Effector memory CD8-positive, alpha-beta T cell (primary cell): Measurements from ENCODE around the gene SHROOM3.

Experiments used
- ATAC-seq: fragments of 150-1000 bp; cut with Tn5 transposase; replicated peaks from 2 replicates; pipeline ENCODE4 v1.10.0; 2021; ENCODE audit warnings: mild to moderate bottlenecking, moderate library complexity
- DNase-seq, 3 experiments: peaks; one replicate each; pipeline ENCODE4 v3.0.0; 2021
- H3K27ac Mint-ChIP-seq, 2 donors: one replicate each; pipeline ENCODE4 v1.8.0; 2022; ENCODE audit warnings: mild to moderate bottlenecking in 2 of 2, mixed read lengths in 2 of 2, moderate library complexity in 2 of 2
- H3K27me3 Mint-ChIP-seq, 2 donors: one replicate each; pipeline ENCODE4 v1.8.0; 2022; ENCODE audit warnings: mixed read lengths in 2 of 2
- H3K36me3 Mint-ChIP-seq: one replicate; pipeline ENCODE4 v1.8.0; 2022; ENCODE audit warnings: mild to moderate bottlenecking, moderate library complexity, mixed read lengths; ENCODE audit not compliant: insufficient read depth
- H3K4me1 Mint-ChIP-seq, 2 donors: one replicate each; pipeline ENCODE4 v1.8.0; 2022; ENCODE audit warnings: low read depth in 2 of 2, mixed read lengths in 2 of 2
- H3K4me3 Mint-ChIP-seq, 2 donors: one replicate each; pipeline ENCODE4 v1.8.0; 2022; ENCODE audit warnings: mild to moderate bottlenecking in 2 of 2, mixed read lengths in 2 of 2, moderate library complexity in 2 of 2
- H3K9me3 Mint-ChIP-seq, 2 donors: one replicate each; pipeline ENCODE4 v1.8.0; 2022; ENCODE audit warnings: mixed read lengths in 2 of 2

SHROOM3 gene

GRCh38 chr4:76488888-76489685 lies 54.1 kb downstream of the SHROOM3 start:
- no peak for DNase-seq
- no peaks in the 10 kb centered on the region for H3K4me1 Mint-ChIP-seq

GRCh38 chr4:76489686-76490161 lies 54.7 kb downstream of the SHROOM3 start:
- DNase-seq (no peak), ATAC-seq (no peak)
- H3K27ac Mint-ChIP-seq = no peak overlapping the region
- H3K4me1 Mint-ChIP-seq = no peaks in the 10 kb centered on the region
- no peak overlapping the region for H3K4me3 Mint-ChIP-seq
- H3K9me3 Mint-ChIP-seq = peaks cover 0 to 8% of the 10 kb centered on the region in 2 donors
- no peaks in the 10 kb centered on the region for H3K36me3 Mint-ChIP-seq
- peaks cover 36 to 46% of the 10 kb centered on the region in 2 donors for H3K27me3 Mint-ChIP-seq

More at GRCh38 chr4:76488888-76489685, 54.1 kb downstream of the SHROOM3 start:
- peaks cover 0 to 8% of the 10 kb centered on the region in 2 donors for H3K9me3 Mint-ChIP-seq
- no peak for ATAC-seq
- H3K27me3 Mint-ChIP-seq = peaks cover 33 to 43% of the 10 kb centered on the region in 2 donors
- H3K4me3 Mint-ChIP-seq = no peak overlapping the region
- H3K36me3 Mint-ChIP-seq = no peaks in the 10 kb centered on the region
- no peak overlapping the region for H3K27ac Mint-ChIP-seq

- DNase-seq (no peak), ATAC-seq (no peak)
- Mint-ChIP-seq H3K4me1 (no peaks in the 10 kb centered on the region), H3K27me3 (peaks cover 34 to 66% of the 10 kb centered on the region in 2 donors), H3K27ac (no peak overlapping the region), H3K36me3 (no peaks in the 10 kb centered on the region), H3K4me3 (no peak overlapping the region), H3K9me3 (peaks cover 0 to 8% of the 10 kb centered on the region in 2 donors)
These were observed 57.0 kb downstream of the SHROOM3 start for GRCh38 chr4:76492055-76492454.

GRCh38 chr4:76494243-76494642 lies 59.2 kb downstream of the SHROOM3 start:
- H3K27ac Mint-ChIP-seq = no peak overlapping the region
- ATAC-seq = no peak
- H3K9me3 Mint-ChIP-seq = peaks cover 0 to 5% of the 10 kb centered on the region in 2 donors
- H3K36me3 Mint-ChIP-seq = no peaks in the 10 kb centered on the region
- peaks cover 28 to 49% of the 10 kb centered on the region in 2 donors for H3K27me3 Mint-ChIP-seq
- H3K4me1 Mint-ChIP-seq = no peaks in the 10 kb centered on the region
- no peak for DNase-seq
- H3K4me3 Mint-ChIP-seq = no peak overlapping the region

DNA sequence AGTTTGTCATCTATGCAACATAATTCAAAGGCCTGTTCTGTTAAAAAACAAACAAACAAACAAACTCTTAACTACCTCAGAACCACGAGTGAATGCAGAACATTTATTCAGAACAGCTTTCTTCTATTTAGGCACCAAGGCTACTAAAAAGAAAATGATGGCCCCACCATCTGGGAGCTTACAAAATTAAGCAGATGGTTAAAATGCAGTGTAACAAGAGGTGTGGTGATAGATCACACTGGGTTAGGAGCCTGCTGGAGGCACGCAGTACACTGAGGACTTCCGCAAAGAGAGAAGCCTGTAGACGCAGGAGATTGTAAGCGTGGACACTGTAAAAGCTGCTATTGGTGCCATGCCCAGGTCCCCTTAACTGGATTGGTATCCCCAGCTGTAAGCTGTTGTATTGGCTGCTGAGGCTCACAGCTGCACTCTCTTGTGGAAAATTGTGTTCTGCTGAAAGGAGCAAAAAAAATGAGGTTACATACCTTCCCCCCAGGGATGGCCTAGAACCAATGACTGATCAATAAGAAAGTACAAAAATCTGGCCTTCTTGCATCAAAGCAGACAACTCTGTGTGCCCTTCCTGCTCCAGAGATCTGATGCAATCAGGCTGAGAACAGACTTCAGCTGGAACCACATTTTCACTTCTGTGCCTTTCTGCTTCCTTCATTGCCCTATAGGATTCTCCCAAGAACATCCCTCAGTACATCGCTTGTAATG lies 60.0 kb downstream of the SHROOM3 start:
- DNase-seq = no peak
- H3K27me3 Mint-ChIP-seq = peaks cover 28 to 41% of the 10 kb centered on the region in 2 donors
- no peak overlapping the region for H3K4me3 Mint-ChIP-seq
- no peak for ATAC-seq
- no peak overlapping the region for H3K27ac Mint-ChIP-seq
- H3K9me3 Mint-ChIP-seq = no peaks in the 10 kb centered on the region
- H3K36me3 Mint-ChIP-seq = no peaks in the 10 kb centered on the region
- no peaks in the 10 kb centered on the region for H3K4me1 Mint-ChIP-seq

DNA sequence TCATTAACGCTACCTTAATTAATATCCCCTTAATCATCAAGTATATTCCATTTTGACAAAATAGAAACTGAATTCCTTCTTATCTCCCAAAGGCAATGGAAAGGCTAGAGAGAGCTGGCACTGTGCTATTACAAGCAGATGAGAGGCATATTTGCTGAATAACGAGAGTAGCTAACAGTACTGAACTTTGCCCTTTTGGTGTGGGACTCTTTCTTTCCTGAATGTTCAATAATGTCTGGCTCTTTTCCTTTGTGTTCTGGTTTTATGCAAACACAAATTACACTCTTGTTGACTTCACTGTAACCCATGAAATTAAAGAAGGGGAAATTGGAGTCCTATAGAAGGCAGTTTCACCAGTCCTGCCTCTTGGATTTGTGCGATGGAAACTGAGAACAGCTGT lies 63.5 kb downstream of the SHROOM3 start:
- H3K4me1 Mint-ChIP-seq = no peaks in the 10 kb centered on the region
- peaks cover 16 to 29% of the 10 kb centered on the region in 2 donors for H3K27me3 Mint-ChIP-seq
- ATAC-seq = no peak
- H3K9me3 Mint-ChIP-seq = no peaks in the 10 kb centered on the region
- H3K4me3 Mint-ChIP-seq = no peak overlapping the region
- no peaks in the 10 kb centered on the region for H3K36me3 Mint-ChIP-seq
- DNase-seq = no peak
- no peak overlapping the region for H3K27ac Mint-ChIP-seq

GRCh38 chr4:76499461-76499860 lies 64.4 kb downstream of the SHROOM3 start:
- H3K27ac Mint-ChIP-seq = peak overlapping the region in 1 of 2 donors; percentile 10
- ATAC-seq (no peak), DNase-seq (no peak)
- no peak overlapping the region for H3K4me3 Mint-ChIP-seq
- H3K27me3 Mint-ChIP-seq = peaks cover 9 to 24% of the 10 kb centered on the region in 2 donors
- no peaks in the 10 kb centered on the region for H3K4me1 Mint-ChIP-seq
- H3K9me3 Mint-ChIP-seq = no peaks in the 10 kb centered on the region
- no peaks in the 10 kb centered on the region for H3K36me3 Mint-ChIP-seq

GRCh38 chr4:76502886-76503285 lies 67.9 kb downstream of the SHROOM3 start:
- Mint-ChIP-seq H3K27me3 (peaks cover 0 to 10% of the 10 kb centered on the region in 2 donors), H3K9me3 (no peaks in the 10 kb centered on the region), H3K4me1 (no peaks in the 10 kb centered on the region), H3K4me3 (no peak overlapping the region), H3K36me3 (no peaks in the 10 kb centered on the region), H3K27ac (no peak overlapping the region)
- ATAC-seq (no peak), DNase-seq (no peak)

- no peaks in the 10 kb centered on the region for H3K4me1 Mint-ChIP-seq
- ATAC-seq (peak; percentile 41), DNase-seq (peak in 2 of 3 experiments; percentile 1 to 8)
- H3K36me3 Mint-ChIP-seq = no peaks in the 10 kb centered on the region
- no peak overlapping the region for H3K27ac Mint-ChIP-seq
- H3K4me3 Mint-ChIP-seq = no peak overlapping the region
- H3K27me3 Mint-ChIP-seq = peaks cover 0 to 10% of the 10 kb centered on the region in 2 donors
- no peaks in the 10 kb centered on the region for H3K9me3 Mint-ChIP-seq
These were observed 69.8 kb downstream of the SHROOM3 start for GRCh38 chr4:76504613-76505465.

GRCh38 chr4:76511947-76512346 lies 76.9 kb downstream of the SHROOM3 start:
- peaks cover 0 to 20% of the 10 kb centered on the region in 2 donors for H3K27me3 Mint-ChIP-seq
- no peak for DNase-seq
- H3K27ac Mint-ChIP-seq = no peak overlapping the region
- no peaks in the 10 kb centered on the region for H3K36me3 Mint-ChIP-seq
- H3K9me3 Mint-ChIP-seq = peaks cover 0 to 1% of the 10 kb centered on the region in 2 donors
- no peak overlapping the region for H3K4me3 Mint-ChIP-seq
- no peaks in the 10 kb centered on the region for H3K4me1 Mint-ChIP-seq
- ATAC-seq = no peak

DNA sequence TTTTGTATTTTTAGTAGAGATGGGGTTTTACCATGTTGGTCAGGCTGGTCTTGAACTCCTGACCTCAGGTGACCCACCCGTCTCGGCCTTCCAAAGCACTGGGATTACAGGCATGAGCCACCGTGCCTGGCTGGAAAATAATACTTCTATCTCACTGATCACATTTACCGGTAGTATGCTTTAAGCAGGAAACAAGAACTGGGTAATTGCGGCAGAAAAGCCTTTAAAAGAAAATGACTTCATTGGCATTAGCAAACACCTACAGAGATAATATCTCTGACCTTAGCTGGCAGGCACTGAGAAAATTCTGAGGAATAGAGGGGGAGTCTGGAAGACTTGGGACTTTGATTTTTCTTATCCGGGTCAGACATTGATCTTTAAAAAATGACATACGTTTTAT lies 78.5 kb downstream of the SHROOM3 start:
- Mint-ChIP-seq H3K27me3 (peaks cover 0 to 20% of the 10 kb centered on the region in 2 donors), H3K4me1 (no peaks in the 10 kb centered on the region), H3K27ac (no peak overlapping the region), H3K4me3 (no peak overlapping the region), H3K9me3 (peaks cover 0 to 1% of the 10 kb centered on the region in 2 donors), H3K36me3 (no peaks in the 10 kb centered on the region)
- DNase-seq (no peak), ATAC-seq (no peak)

DNA sequence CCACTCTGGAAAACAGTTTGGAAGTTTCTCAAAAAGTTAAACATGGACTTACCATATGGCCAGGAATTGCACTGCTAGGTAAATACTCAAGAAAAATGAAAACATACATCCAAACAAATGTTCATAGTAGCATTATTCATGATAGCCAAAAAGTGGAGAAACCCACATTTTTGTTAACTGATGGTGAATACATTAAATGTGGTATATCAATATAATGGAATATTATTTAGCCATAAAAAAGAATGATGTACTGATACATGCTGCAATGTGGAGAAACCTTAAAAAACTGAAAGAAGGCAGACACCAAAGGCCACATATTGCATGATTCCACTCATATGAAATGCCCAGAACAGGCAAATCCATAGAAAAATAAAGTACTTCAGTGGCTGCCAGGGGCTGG lies 79.1 kb downstream of the SHROOM3 start:
- H3K27ac Mint-ChIP-seq = no peak overlapping the region
- no peak overlapping the region for H3K4me3 Mint-ChIP-seq
- no peak for DNase-seq
- no peaks in the 10 kb centered on the region for H3K36me3 Mint-ChIP-seq
- no peak for ATAC-seq
- peaks cover 0 to 20% of the 10 kb centered on the region in 2 donors for H3K27me3 Mint-ChIP-seq
- H3K9me3 Mint-ChIP-seq = peaks cover 0 to 1% of the 10 kb centered on the region in 2 donors
- H3K4me1 Mint-ChIP-seq = no peaks in the 10 kb centered on the region
